ENCODE data around the gene ANP32B.

Gene ANP32B

GRCh38 chr9:98031169-98031568 is 48.0 kb downstream of the ANP32B start:
- DNase-seq (ENCODE audit: low read depth), result no peak

GRCh38 chr9:98031935-98032334 is 48.8 kb downstream of the ANP32B start:
- peak; percentile 85 for DNase-seq (ENCODE audit: low read depth)

- peak; percentile 83 for DNase-seq (ENCODE audit: low read depth)
Observed at GRCh38 chr9:98034593-98035546, 51.7 kb downstream of the ANP32B start.

GRCh38 chr9:98037357-98037756 is 54.2 kb downstream of the ANP32B start:
- peak; percentile 23 for DNase-seq (ENCODE audit: low read depth)

- no peak for DNase-seq (ENCODE audit: low read depth)
Observed at GRCh38 chr9:98038958-98039357, 55.8 kb downstream of the ANP32B start.

- no peak for DNase-seq (ENCODE audit: low read depth)
Observed at GRCh38 chr9:98039607-98040017, 56.5 kb downstream of the ANP32B start.

DNA sequence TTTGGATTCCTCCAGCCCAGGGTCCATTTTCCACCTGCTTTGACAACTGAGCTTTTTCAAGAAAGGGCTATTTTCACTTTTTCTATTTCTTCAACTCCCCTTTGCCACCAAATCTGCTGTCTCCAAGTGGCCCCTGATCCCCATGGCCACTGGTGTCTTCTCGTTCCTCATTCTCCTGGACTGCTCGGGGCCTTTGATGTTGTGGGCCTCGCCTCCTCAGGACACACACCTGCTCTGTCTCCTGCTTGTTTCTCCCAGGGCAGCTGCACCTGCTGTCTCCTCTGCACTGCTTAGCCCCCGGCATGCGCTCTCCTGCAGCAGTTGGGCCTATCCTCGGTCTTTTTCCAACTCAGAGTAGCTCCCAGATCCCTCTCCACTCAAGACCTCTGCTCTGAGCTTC is 57.1 kb downstream of the ANP32B start:
- no peak for DNase-seq (ENCODE audit: low read depth)

- DNase-seq (ENCODE audit: low read depth), result no peak
Observed at GRCh38 chr9:98043915-98044314, 60.8 kb downstream of the ANP32B start.

- DNase-seq (ENCODE audit: low read depth), result no peak
Observed at GRCh38 chr9:98045234-98046179, 62.4 kb downstream of the ANP32B start.

- no peak for DNase-seq (ENCODE audit: low read depth)
Observed at GRCh38 chr9:98046180-98046543, 63.0 kb downstream of the ANP32B start.

- no peak for DNase-seq (ENCODE audit: low read depth)
Observed at GRCh38 chr9:98047002-98047401, 63.9 kb downstream of the ANP32B start.

GRCh38 chr9:98049288-98050072 is 66.3 kb downstream of the ANP32B start:
- no peak for DNase-seq (ENCODE audit: low read depth)

GRCh38 chr9:98050351-98050750 is 67.2 kb downstream of the ANP32B start:
- DNase-seq (ENCODE audit: low read depth), result no peak

GRCh38 chr9:98054376-98054951 is 71.3 kb downstream of the ANP32B start:
- no peak for DNase-seq (ENCODE audit: low read depth)

GRCh38 chr9:98056269-98057137 is 73.4 kb downstream of the ANP32B start, which contains the start of gene NANS:
Gene NANS, plus strand, starts transcription at chr9:98056732. Its CDS starts 77 bp downstream, at chr9:98056809.
- peak; percentile 98 for DNase-seq (ENCODE audit: low read depth)

DNA sequence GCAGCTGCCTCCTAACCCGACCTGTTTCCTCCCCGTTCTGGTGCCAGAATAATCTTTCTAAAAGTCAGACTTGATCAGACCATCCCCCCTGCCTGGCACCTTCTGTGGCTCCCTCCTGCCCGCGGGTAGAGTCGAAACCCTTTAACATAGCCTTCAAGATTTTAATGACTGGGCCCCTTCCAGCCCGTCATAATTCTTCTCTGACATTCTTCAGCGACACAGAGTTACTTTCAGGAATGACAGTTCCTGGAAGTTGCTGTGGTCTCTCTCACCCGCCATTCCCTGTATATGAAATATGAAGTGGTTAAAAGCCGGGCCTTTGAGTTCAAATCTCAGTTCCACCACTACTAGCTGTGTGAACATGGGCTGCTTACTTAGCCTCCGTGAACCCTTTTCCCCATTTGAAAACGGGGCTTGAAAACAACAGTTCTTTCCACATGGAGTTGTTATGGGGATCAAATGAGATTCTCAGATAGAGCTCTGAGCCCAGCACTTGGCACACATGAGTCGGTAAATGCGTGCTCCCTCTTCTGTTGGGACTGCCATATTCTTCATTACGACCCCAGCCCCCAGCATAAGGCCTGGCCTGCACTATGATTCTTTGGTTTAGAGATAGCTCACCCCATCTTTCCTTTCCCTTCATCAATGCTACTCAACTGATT is 74.1 kb downstream of the ANP32B start:
- DNase-seq (ENCODE audit: low read depth), result peak; percentile 46

DNA sequence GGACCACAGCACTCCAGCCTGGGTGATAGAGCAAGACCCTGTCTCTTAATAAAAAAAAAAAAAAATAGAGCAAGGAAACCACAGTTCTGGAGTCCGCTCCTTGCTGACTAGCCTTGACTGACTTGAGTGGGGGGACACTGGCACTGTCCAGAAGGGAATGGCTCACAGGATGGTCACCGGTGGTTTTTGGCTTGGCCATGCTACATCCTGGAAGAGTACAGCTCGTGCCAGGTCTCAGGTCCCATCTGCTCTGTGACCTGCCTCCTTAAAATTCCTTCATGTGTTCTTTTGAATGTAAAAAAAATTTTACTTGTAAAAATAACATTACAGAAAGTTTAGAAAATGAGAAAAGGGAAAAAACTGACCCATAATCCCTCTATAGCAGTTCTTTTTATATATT is 79.0 kb downstream of the ANP32B start:
- no peak for DNase-seq (ENCODE audit: low read depth)

DNA sequence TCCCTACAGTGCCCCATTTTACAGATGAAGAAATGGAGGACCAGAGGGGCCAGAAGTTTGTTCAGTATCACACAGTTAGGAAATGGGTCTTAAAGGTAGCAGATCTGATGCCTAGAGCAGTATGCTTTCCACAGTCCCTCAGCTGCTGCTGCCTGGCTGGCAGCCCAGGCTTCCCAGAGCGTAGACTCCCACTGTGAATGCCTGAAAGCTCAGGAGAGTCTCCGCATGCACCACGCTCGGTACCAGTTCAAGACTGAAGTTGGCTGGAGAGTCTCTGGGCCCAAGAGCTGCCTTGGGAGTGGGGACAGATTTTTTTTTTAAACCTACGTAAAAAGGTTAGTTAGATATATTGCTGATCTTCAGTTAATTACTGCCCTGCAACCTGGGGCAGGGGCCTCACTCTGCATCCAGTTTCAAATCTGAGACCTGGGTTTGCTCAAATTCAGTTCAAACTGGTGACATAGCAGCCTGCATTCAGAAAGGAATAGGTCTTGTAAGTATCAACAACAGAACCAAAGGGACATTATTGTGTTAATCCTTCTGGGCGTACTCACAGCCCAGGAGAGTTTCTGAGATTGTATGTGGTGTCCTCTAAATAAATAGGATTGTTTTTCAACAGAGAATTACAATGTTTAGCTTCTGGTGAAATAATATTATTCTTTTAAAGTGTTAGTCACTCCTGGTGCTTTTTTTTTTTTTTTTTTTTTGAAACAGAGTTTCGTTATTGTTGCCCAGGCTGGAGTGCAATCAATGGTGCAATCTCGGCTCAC is 81.7 kb downstream of the ANP32B start:
- no peak for DNase-seq (ENCODE audit: low read depth)

Data from ELR (cell line).